Activated naive CD8-positive, alpha-beta T cell treated with anti-CD3 and anti-CD28 coated beads, Interleukin-2, amount 50 U/mL, for 24 hours (primary cell): ENCODE data around the gene EYS.
"Not testable (repeated sequence)": the region's sequence is repeated elsewhere in the genome, so short reads cannot be mapped to it uniquely, and the experiment has no call there.

Experiments used
- ATAC-seq: fragments of 150-1000 bp; cut with Tn5 transposase; one replicate; pipeline ENCODE4 v1.10.0; 2021
- DNase-seq: peaks from one replicate; pipeline ENCODE4 v3.0.0; 2021
- H3K27ac Mint-ChIP-seq: one replicate; pipeline ENCODE4 v1.8.0; 2021; ENCODE audit warnings: mild to moderate bottlenecking, mixed read lengths
- H3K27me3 Mint-ChIP-seq: one replicate; pipeline ENCODE4 v1.8.0; 2021; ENCODE audit warnings: mixed read lengths
- H3K36me3 Mint-ChIP-seq: one replicate; pipeline ENCODE4 v1.8.0; 2021; ENCODE audit warnings: low read depth, mixed read lengths
- H3K4me1 Mint-ChIP-seq: one replicate; pipeline ENCODE4 v1.8.0; 2021; ENCODE audit warnings: mixed read lengths
- H3K4me3 Mint-ChIP-seq: one replicate; pipeline ENCODE4 v1.8.0; 2021; ENCODE audit warnings: mild to moderate bottlenecking, moderate library complexity, mixed read lengths
- H3K9me3 Mint-ChIP-seq: one replicate; pipeline ENCODE4 v1.8.0; 2021; ENCODE audit warnings: mixed read lengths

The EYS gene

DNA sequence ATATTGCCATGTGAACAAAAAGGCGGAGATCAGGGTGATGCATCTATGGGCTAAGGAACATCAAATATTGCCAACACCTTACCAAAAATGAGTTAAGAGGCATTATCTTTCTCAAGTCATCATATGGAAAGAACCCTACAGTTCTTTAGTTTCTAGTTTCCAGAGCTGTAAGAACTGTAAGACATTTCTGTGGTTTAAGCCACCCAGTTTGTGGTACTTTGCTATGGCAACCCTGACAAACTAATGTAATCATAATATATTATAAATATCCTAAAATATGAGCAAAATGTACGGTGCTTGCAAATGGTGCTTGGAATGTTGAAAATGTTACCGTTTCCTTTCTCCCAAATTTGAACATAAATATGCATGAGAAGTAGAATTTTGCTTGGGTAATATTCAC lies 1721.8 kb downstream of the EYS start:
- DNase-seq (no peak), ATAC-seq (no peak)
- Mint-ChIP-seq H3K27ac (no peak overlapping the region), H3K9me3 (peaks cover 4% of the 10 kb centered on the region), H3K4me3 (no peak overlapping the region), H3K27me3 (no peaks in the 10 kb centered on the region), H3K36me3 (no peaks in the 10 kb centered on the region), H3K4me1 (no peaks in the 10 kb centered on the region)

DNA sequence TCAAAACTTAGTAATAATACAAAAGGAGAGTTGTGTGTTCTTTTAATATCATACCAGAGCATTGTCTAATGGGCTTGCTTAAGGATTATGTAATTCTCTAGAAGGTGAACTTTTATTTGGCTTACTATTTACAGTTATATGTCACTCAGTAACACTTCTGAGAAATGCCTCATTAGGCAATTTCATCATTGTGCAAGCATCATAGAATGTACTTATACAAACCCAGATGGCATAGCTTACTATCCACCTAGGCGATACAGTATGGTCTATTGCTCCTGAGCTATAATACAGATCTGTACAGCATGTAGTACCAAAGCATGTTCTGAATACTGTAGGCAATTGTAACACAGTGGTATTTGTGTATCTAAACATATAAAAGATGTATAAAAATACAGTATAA lies 1731.3 kb downstream of the EYS start:
- H3K4me1 Mint-ChIP-seq: no peaks in the 10 kb centered on the region
- H3K27me3 Mint-ChIP-seq: no peaks in the 10 kb centered on the region
- H3K36me3 Mint-ChIP-seq: no peaks in the 10 kb centered on the region
- H3K4me3 Mint-ChIP-seq: no peak overlapping the region
- no peak overlapping the region for H3K27ac Mint-ChIP-seq
- H3K9me3 Mint-ChIP-seq: no peaks in the 10 kb centered on the region
- ATAC-seq: no peak
- no peak for DNase-seq

DNA sequence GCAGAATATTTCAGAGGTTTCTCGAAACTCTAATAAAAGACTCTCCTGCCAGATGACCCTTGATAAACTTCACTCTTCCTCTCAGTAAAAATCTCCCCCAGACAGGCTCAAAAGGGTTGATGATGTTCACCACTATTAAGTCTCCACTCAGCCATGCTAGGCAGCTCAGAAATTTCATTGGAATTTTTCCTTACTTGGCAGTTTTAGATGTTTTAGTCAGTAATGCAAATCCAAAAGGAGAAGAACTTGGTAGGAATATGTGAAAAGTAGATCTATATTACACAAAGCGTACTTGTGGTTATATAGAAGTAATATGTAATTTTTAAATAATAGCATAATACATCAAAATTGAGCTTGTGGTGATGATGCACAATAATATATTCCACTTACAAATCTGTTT lies 1738.4 kb downstream of the EYS start:
- Mint-ChIP-seq H3K36me3 (no peaks in the 10 kb centered on the region), H3K9me3 (no peaks in the 10 kb centered on the region), H3K4me3 (no peak overlapping the region), H3K4me1 (no peaks in the 10 kb centered on the region), H3K27ac (no peak overlapping the region), H3K27me3 (no peaks in the 10 kb centered on the region)
- no peak for DNase-seq
- ATAC-seq: no peak

DNA sequence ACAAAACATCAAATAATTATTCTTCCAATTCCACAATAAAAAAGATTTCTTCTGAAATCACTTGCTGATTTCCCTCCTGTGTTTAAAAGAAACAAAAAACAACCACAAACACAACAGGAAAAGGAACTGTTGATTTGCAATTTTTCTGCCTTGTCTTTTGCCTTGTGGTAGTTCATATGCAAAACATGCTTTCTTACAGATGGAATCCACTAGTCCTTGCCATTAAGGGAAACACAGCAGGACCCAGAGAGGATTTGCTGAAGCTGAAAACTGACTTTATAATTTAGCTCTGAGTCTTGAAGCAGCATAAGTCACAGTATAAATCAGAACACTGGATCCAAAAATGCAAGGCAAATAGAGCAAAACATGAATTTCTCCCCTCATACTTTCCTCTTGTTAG lies 1742.7 kb downstream of the EYS start:
- Mint-ChIP-seq H3K27ac (no peak overlapping the region), H3K27me3 (no peaks in the 10 kb centered on the region), H3K36me3 (no peaks in the 10 kb centered on the region), H3K4me1 (no peaks in the 10 kb centered on the region), H3K4me3 (no peak overlapping the region), H3K9me3 (peaks cover 5% of the 10 kb centered on the region)
- ATAC-seq: no peak
- no peak for DNase-seq

DNA sequence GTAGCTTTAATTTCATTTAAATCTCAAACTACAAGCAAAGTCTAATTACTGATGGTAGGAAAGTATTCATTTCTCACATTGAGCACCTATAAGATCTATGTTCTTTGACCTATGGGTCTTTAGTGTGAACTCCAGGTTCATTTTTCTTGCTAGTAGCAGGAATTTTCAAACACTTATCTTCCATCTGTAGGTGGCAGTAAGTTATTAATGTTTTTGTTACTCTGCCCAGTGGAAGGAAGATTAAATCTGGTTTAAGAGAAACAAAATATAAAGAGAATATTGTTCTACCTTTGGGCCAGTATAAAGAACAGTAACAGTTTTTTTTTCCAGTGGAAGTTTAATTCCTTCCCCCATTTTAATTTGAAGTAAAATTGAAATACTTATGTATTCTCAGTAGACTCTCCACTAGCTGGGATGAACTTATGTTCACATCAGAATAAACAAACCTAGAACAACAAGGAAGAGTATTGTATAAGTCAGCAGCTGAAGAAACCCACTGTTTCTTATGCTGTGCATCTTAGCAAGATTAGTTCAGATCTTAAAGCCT lies 1743.2 kb downstream of the EYS start:
- Mint-ChIP-seq H3K27me3 (no peaks in the 10 kb centered on the region), H3K4me1 (no peaks in the 10 kb centered on the region), H3K27ac (no peak overlapping the region), H3K36me3 (no peaks in the 10 kb centered on the region), H3K9me3 (peaks cover 5% of the 10 kb centered on the region), H3K4me3 (no peak overlapping the region)
- ATAC-seq (no peak), DNase-seq (no peak)

DNA sequence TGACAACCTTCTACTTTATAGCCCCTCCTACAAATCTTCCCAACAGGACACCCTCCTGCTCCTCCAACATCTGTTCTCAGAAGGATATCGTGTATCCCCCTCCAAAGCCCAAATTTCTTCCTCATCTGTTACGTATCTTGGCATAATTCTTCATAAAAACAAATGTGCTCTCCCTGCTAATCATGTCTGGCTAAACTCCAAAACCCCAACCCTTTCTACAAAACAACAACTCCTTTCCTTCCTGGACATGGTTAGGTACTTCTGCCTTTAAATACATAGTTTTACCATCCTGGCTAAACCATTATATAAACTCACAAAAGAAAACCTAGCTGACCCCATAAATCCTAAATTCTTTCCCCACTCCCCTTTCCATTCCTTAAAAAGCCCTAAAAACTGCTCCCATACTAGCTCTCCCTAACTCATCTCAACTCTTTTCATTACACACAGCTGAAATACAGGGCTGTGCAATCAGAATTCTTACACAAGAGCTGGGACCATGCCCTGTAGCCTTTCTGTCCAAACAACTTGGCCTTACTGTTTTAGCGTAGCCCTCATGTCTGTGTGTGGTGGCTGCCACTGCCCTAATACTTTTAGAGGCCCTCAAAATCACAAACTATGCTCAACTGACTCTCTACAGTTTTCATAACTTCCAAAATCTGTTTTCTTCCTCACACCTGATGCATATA lies 1753.5 kb downstream of the EYS start:
- not testable (repeated sequence) for ATAC-seq, H3K27me3 Mint-ChIP-seq, H3K4me1 Mint-ChIP-seq, H3K4me3 Mint-ChIP-seq, H3K36me3 Mint-ChIP-seq, H3K9me3 Mint-ChIP-seq, DNase-seq, H3K27ac Mint-ChIP-seq

DNA sequence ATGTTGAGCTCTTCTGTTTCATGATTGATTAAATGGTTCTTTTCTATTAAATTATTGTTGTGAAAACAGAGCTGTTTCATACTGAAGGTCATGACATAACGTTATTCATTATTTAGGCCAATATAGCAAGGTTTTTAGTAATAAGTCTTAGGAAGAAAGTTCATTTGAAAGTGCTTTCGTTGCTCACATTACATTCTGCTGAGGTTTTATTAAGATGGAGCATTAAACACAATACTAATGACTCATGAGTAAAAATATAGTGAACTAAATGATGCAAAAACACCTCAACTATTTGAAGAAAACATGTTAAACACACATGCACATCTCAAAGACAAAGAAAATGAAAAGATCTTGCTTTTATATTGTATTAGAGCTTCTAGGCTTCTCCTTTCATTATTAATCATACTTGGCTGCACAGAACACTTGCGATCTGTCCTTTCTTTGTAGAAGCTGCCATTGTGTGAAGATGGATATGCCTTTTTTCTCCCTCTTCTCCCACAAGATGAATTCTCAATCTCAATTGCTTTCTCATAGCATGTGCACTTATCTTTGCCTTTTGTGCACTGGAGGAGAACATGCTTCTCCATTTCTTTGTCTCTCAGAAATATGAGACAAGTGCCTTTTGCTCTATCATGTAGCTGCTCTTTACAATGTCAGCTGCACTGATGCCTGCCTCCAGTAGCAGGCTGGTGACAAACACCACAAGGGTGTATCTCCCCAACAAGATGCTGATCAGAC lies 1759.1 kb downstream of the EYS start:
- no peak overlapping the region for H3K4me3 Mint-ChIP-seq
- DNase-seq (no peak), ATAC-seq (no peak)
- H3K36me3 Mint-ChIP-seq: no peaks in the 10 kb centered on the region
- no peaks in the 10 kb centered on the region for H3K4me1 Mint-ChIP-seq
- no peaks in the 10 kb centered on the region for H3K27me3 Mint-ChIP-seq
- H3K27ac Mint-ChIP-seq: no peak overlapping the region
- no peaks in the 10 kb centered on the region for H3K9me3 Mint-ChIP-seq

DNA sequence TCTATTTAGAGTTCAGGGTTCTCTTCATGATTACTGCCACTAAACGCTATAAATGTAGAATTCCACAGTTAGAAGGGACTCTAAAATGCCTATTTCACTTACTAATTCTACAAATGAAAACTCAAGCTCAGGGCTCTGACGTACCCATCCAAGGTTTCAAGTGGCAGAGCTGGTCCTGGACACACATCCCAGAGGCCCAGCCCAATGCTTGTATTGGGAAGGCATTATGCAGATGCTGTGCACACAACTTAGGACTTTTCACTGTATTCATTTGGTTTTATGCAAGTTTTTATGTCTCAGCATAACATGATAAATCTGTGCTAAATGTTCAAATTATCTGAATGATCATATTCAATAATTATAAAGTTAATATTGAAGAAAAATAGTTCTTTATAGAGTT lies 1761.0 kb downstream of the EYS start:
- Mint-ChIP-seq H3K27me3 (no peaks in the 10 kb centered on the region), H3K4me1 (no peaks in the 10 kb centered on the region), H3K4me3 (no peak overlapping the region), H3K9me3 (no peaks in the 10 kb centered on the region), H3K36me3 (no peaks in the 10 kb centered on the region), H3K27ac (no peak overlapping the region)
- DNase-seq: no peak
- no peak for ATAC-seq

DNA sequence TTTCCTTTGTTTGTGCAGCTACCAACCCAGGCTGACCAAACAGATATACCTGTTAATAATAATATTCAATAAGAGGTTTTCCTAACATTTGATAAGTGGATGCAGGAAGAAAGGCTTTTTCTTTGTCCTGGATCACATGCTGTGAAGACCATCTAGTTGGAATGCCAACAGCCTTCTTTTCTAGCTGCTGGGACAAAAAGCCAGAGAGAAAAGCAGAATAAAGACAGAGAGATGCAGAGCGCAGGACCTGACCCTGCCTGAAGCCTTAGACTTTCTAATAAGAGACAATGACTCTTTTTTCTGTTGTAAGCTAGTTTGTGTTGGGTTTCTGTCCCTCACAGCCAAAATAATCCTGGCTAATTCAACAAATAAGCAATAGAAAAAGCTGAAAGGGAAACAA lies 1763.2 kb downstream of the EYS start:
- H3K27ac Mint-ChIP-seq: no peak overlapping the region
- no peaks in the 10 kb centered on the region for H3K9me3 Mint-ChIP-seq
- no peaks in the 10 kb centered on the region for H3K4me1 Mint-ChIP-seq
- no peak for ATAC-seq
- H3K27me3 Mint-ChIP-seq: no peaks in the 10 kb centered on the region
- H3K36me3 Mint-ChIP-seq: no peaks in the 10 kb centered on the region
- no peak overlapping the region for H3K4me3 Mint-ChIP-seq
- DNase-seq: no peak

DNA sequence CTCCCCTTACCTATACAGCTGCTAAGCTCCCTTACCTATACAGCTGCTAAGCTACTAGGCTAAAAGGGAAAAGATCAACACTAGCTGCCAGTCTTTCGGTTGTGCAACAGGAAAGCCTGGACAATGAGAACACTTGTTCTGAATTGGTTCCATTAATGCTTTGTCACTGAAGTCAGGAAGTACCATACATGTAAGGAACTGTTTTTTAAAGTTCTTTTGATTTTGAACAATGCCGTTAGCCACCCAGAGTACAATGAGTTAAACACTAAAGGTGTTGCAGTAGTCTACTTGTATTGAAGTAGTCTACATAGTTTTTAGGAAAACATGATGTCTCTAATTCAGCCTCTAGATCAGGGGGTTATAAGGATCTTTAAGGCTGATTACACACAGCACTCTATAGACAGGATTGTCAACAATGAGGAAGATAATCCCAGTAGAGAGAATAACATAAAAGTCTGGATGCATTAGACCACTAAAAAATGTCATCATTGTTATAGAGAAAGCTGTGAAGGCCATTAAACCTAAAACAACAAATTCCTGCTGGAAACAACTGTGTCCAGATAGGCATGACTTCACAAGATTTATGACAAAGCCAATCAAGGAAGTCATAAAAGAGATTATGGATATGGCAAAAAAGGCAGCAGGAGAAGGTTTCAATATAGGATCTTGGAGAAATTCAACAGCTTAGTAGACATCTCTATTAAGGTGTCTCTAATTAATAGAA lies 1765.1 kb downstream of the EYS start:
- no peak overlapping the region for H3K4me3 Mint-ChIP-seq
- H3K36me3 Mint-ChIP-seq: no peaks in the 10 kb centered on the region
- H3K27ac Mint-ChIP-seq: no peak overlapping the region

DNA sequence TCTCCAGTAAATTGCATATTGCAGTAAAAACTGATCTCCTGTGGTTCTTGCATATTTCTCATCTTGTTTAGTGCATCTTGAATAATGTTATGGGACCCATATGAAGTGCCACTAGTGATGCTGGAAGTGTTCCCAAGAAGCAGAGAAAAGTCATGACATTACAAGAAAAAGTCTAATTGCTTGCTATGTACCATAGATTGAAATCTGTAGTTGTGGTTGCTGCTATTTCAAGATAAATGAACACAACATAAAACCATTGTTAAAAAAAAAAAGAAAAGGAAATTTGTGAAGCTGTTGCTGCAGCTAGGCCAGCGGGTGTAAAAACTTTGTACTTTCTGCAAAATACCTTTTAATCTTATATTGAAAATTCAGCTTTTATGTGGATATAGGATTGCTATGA lies 1767.0 kb downstream of the EYS start:
- H3K4me3 Mint-ChIP-seq: no peak overlapping the region
- no peak for ATAC-seq
- H3K4me1 Mint-ChIP-seq: no peaks in the 10 kb centered on the region
- no peaks in the 10 kb centered on the region for H3K36me3 Mint-ChIP-seq
- no peak for DNase-seq
- no peak overlapping the region for H3K27ac Mint-ChIP-seq
- no peaks in the 10 kb centered on the region for H3K27me3 Mint-ChIP-seq
- H3K9me3 Mint-ChIP-seq: no peaks in the 10 kb centered on the region

More for the DNA sequence above, 1765.1 kb downstream of the EYS start:
- DNase-seq (no peak), ATAC-seq (no peak)
- no peaks in the 10 kb centered on the region for H3K4me1 Mint-ChIP-seq
- H3K9me3 Mint-ChIP-seq: no peaks in the 10 kb centered on the region
- no peaks in the 10 kb centered on the region for H3K27me3 Mint-ChIP-seq

DNA sequence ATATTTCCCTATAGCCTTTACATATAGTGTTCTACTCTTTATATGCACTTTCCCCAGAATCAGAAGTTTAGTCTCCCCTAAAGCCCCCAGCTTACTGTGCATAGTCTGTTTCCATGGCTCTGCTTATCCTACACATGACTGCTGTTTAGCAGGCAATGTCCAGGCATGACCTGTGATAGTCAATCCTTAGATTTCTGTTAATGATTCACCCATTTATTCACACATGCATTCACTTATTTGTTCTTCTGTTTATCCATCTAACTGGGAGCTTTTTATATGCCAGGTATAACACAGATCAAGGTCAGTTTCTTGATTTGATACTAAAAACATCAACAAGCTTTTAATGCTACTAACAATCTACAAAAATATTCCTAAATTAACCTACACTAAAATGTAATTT lies 1770.6 kb downstream of the EYS start:
- Mint-ChIP-seq H3K27ac (no peak overlapping the region), H3K9me3 (no peaks in the 10 kb centered on the region), H3K27me3 (no peaks in the 10 kb centered on the region), H3K36me3 (no peaks in the 10 kb centered on the region), H3K4me3 (no peak overlapping the region), H3K4me1 (no peaks in the 10 kb centered on the region)
- no peak for DNase-seq
- ATAC-seq: no peak

DNA sequence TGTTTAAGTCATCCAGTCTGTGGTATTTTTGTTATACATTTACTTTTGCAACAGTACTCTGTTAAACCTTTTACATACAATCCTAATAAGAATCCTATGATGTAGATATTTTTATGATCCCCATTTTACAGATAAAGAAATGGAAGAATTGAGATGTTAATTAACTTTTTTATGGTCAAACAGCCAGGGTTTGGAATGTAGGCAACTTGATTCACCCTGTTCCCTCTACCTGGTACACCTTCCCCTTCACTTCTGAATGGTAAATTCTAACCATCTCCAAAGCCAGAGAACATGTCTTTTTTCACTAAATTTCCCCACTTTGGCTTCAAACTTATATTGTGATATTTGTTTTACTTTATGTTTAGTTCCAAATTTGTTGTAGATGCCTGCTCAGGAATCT lies 1771.3 kb downstream of the EYS start:
- no peaks in the 10 kb centered on the region for H3K9me3 Mint-ChIP-seq

DNA sequence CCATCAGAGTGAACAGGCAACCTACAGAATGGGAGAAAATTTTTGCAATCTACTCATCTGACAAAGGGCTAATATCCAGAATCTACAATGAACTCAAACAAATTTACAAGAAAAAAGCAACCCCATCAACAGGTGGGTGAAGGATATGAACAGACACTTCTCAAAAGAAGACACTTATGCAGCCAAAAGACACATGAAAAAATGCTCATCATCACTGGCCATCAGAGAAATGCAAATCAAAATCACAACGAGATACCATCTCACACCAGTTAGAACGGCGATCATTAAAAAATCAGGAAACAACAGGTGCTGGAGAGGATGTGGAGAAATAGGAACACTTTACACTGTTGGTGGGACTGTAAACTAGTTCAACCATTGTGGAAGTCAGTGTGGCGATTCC lies 1773.1 kb downstream of the EYS start:
- H3K27me3 Mint-ChIP-seq, H3K4me3 Mint-ChIP-seq, H3K27ac Mint-ChIP-seq, H3K36me3 Mint-ChIP-seq, H3K4me1 Mint-ChIP-seq, DNase-seq, H3K9me3 Mint-ChIP-seq, ATAC-seq: not testable (repeated sequence)

More for the DNA sequence above, 1771.3 kb downstream of the EYS start:
- Mint-ChIP-seq H3K4me3 (no peak overlapping the region), H3K27ac (no peak overlapping the region), H3K4me1 (no peaks in the 10 kb centered on the region), H3K27me3 (no peaks in the 10 kb centered on the region), H3K36me3 (no peaks in the 10 kb centered on the region)
- ATAC-seq (no peak), DNase-seq (no peak)

DNA sequence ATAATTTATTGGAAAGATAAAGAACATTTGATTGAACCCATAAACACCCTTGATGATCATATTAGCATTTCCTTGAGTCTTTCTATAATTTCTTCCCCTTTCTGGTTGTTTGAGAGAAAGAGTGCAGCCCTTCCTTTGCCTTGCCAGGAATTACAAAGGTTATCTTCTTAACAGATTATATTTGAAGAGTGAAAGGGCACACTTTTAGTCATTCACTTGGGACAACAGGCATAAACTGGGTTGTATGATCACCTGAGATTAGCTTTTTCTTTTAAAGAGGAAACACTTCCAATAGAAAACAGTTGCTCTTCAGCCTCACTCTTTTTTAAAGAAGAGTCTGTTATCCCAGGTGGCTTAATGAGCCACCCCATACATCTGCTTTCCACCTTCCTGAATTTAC lies 1776.2 kb downstream of the EYS start:
- no peaks in the 10 kb centered on the region for H3K36me3 Mint-ChIP-seq
- no peaks in the 10 kb centered on the region for H3K4me1 Mint-ChIP-seq
- no peaks in the 10 kb centered on the region for H3K27me3 Mint-ChIP-seq
- no peak for DNase-seq
- H3K27ac Mint-ChIP-seq: no peak overlapping the region
- no peaks in the 10 kb centered on the region for H3K9me3 Mint-ChIP-seq
- no peak for ATAC-seq
- H3K4me3 Mint-ChIP-seq: no peak overlapping the region
